Cortex of kidney (tissue), 1 donor: ENCODE data around the gene CDK5.

Experiments
- DNase-seq: peaks from one replicate; lab custom pipeline; 2025; lab: John Stamatoyannopoulos, UW

CDK5 gene

DNA sequence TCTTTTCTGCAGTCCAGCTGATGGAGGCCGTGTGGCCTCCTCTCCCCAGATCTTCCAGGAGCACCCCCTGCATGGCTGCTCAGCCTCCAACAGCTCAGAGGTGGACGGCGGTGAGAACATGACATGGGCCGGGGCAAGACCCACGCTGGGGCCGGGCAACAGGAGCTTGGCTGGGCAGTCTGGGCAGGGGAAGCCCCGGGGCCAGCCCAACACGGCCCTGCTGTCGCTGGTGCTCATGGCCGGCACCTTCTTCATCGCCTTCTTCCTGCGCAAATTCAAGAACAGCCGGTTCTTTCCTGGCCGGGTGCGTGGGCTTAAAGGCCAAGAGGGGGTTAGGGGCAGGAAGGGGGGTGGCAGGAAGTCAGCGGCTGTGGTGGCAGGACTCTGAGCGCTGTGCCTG is 16.3 kb upstream of the CDK5 start:
- DNase-seq = no peak

DNA sequence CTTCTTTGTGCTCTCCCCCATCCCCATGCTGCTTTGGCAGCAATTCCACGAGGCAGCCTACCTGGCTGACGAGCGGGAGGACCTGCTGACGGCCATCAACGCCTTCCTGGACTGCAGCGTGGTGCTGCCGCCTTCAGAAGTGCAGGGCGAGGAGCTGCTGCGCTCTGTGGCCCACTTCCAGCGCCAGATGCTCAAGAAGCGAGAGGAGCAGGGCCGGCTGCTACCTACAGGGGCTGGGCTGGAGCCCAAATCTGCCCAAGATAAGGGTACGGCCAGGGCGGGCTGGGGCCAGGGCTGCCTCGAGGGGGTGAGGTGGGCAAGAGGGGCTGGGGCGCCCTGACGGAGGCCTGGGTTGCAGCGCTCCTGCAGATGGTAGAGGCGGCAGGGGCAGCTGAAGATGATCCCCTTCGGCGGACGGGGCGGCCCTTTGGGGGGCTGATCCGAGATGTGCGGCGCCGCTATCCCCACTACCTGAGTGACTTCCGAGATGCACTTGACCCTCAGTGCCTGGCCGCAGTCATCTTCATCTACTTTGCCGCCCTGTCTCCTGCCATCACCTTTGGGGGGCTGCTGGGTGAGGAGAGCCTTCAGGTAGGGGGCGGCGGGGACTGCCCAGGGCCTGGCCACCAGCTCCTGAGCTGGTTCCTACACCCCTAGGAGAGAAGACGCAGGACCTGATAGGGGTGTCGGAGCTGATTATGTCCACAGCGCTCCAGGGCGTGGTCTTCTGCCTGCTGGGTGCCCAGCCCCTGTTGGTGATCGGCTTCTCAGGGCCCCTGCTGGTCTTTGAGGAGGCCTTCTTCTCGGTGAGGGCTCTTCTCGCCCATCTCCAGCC is 13.6 kb upstream of the CDK5 start:
- DNase-seq = no peak

DNA sequence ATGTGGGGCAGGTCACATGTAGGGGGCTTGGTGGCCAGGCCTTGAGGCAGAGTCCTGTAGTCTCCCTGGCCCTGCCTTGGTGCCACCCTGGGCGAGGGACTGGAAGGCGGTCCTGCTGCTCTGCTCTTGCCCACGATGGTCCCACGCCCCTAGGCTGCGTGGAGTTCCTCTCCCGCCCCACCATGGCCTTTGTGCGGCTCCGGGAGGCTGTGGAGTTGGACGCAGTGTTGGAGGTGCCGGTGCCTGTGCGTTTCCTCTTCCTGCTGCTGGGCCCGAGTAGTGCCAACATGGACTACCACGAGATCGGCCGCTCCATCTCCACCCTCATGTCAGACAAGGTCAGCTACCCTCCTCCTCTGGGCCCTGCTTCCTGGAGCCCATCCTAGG is 12.9 kb upstream of the CDK5 start:
- DNase-seq = no peak

DNA sequence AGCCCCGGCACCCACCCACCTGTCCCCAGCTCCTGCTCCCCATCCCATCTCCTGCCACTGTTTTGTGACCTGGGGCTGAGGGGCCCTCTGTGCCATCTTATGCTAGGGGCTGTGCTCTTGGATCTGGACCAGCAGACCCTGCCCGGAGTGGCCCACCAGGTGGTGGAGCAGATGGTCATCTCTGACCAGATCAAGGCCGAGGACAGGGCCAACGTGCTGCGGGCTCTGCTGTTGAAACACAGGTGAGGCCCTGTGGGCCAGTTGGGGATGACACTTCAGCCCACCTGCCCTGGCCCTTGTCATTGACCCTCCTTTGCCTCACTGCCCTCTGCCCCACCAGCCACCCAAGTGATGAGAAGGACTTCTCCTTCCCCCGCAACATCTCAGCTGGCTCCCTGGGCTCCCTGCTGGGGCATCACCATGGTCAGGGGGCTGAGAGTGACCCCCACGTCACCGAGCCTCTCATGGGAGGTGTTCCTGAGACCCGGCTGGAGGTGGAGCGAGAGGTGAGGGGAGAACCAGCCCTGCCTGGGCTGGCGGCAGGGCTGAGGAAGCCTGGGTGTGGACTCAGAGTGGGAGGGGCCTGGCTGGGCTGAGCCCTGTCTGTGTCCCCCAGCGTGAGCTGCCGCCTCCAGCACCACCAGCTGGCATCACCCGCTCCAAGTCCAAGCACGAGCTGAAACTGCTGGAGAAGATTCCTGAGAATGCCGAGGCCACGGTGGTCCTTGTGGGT is 12.3 kb upstream of the CDK5 start:
- no peak for DNase-seq

DNA sequence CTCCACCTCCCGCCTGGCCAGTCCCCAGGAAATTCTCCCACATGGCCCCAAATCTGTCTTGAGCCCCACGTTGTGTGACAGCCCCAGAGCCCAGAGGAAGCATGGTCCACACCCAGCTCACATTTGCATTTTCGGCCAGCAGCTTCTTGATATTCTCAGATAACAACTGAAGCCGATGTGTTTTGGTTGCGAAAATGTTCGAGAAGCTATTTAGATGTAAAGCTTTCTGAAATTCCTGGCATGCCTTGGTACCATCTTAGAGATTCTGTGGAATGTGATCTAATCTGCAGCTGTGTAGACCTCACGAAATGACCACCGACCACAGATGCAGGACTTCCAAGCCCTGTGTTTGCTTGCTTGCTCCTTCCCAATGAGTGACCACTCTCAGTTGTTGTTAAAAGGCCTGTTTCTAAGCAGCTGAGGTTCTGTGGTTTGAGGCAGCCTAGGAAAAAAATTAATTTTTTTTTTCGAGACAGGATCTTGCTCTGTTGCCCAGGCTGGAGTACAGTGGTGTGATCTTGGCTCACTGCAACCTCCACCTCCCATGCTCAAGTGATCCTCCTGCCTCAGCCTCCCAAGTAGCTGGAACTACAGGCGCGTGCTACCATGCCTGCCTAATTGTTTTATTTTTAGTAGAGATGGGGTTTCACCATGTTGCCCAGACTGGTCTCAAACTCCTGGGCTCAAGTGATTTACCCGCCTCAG is 10.5 kb upstream of the CDK5 start:
- no peak for DNase-seq

DNA sequence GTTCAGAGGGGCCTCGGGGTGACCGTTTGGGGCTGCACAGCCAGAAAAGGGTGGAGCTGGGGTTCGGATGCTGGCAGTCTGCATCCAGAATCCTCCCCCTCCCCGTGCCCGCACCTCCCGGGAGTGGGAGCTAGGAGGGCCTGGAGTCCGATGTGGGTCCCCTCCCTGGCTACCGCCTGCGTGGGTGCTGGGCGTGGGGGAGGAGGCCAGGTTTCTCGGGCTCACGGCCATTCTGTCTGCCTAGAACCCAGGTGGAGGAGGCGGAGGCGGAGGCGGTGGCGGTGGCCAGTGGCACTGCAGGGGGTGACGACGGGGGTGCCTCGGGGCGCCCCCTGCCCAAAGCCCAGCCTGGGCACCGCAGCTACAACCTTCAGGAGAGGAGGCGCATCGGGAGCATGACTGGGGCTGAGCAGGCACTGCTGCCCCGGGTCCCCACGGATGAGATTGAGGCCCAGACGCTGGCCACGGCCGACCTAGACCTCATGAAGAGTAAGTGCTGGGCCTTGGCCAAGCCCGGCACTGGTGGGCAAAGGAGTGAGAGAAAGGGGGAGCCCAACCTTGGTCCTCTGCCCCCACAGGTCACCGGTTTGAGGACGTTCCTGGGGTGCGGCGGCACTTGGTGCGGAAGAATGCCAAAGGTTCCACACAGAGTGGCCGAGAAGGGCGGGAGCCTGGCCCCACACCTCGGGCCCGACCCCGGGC is 8.7 kb upstream of the CDK5 start:
- no peak for DNase-seq

DNA sequence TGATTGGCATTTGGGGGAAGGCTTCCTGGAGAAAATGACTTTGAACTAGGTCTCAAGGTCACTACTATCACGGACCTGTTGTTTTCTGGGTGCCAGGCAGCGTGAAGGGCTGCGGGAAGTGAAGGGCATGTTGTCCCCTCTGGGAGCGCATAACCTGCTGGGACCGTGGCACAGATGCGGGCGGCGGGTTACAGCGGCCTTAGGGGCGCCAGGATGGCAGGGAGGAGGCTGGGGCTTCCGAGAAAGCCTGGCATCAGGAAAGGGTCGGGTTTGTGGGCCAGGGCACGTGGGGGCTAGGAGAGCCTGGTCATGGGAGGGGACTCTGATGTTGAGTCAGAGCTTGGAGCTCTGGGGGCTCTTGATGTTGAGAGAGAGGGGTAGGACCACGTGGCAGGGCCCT is 7.8 kb upstream of the CDK5 start:
- DNase-seq = no peak

DNA sequence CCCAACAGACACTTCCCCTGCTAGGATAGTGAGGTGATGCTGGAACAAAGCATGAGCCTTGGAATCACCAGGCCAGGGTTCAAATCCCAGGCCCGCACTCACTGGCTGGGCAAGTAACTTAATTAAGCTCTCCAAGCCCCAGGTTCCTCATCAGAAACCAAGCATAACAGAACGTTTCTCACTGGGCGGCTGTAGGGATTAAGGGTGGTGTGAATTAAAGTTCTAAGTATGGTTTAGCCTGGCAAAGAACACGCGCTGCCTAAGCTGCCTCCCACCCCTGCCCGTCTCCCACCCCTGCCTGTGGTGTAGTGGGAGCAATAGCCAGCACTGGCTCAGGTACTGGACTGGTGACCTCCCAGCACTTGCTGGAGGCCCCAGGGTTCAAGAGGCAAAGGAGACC is 7.3 kb upstream of the CDK5 start:
- DNase-seq = no peak

DNA sequence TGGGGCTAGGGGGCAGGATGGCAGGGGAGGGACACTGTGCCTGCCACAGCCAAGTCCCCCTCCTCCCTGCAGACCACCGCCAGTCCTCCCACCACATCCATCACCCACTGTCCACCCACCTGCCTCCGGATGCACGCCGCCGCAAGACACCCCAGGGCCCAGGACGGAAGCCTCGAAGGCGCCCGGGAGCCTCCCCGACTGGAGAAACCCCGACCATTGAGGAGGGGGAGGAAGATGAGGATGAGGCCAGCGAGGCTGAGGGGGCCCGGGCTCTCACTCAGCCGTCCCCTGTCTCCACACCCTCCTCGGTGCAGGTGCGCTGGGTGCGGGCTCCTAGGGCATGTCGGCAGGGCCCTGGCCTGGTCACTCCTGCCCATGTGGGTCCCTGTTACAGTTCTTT is 6.8 kb upstream of the CDK5 start:
- DNase-seq = no peak

DNA sequence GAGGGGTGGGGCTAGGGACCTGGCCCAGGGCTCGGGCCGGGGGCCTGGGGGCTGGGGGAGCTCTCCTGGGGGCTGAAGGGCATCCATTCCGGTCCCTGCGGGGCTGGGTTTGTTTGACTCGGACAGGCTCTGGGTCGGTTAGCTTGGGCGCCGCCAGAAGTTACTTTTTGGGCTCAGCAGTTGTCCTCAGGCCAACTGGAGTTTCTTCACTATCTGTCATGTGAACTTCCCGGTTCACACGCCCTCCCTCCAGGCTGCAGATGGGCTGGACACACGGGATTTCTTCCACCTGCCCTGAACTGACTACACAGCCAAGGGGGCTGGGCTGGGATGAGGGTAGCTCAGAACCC is 5.5 kb upstream of the CDK5 start:
- DNase-seq = no peak

DNA sequence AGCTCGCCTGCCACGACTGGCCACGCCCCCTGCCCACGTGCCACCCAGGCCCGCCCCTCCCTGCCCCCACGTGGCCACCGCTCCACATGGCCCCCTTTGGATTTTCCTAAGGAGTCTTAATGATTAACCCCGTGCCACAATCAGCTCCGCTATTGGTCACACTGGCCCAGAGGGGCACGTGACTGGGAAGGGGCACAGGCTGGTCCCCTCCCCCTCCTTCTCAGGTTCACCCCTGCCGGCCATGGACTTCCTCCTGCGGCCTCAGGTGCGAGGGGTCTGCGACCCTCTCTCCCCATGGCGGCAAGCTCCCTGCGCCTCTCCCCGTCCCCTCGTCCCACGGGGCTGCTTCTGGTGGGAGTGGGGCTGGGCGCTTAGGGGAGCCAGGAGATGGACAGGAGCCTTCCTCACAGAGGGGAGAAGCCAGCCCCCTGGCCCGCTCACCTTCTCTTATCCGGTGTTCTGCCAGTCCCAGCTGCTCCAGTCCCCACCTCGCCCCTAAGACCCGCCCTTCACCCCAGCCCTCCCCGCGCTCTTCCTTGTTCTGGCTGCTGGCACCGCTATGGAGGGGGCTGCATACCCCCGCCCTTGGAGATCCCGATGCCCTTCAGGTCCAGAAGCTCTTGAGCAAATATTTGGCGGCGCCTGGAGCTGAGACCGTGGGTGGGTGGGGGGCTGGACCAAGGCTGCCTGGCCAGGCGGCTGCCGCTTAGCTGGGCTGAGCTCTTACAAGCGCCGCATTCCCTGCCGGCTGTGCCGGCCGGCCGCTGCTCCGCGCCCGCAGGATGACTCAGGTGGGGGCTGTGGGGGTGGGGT is 4.9 kb upstream of the CDK5 start:
- peak; percentile 36 for DNase-seq

DNA sequence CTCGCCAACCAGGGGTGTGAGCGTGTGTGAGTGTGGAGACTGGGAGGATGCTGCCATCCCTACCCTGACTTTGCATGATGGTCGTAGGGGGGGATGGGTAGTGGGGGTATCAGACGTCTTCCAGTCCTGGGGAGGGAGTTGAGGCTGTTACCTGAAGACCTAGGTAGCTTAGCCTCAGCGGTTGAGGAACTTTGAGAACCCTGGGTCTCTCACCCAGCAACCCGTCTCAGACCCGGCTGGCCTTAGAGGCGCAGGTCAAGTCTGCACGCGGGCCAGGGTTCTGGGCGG is 4.4 kb upstream of the CDK5 start:
- DNase-seq = no peak

DNA sequence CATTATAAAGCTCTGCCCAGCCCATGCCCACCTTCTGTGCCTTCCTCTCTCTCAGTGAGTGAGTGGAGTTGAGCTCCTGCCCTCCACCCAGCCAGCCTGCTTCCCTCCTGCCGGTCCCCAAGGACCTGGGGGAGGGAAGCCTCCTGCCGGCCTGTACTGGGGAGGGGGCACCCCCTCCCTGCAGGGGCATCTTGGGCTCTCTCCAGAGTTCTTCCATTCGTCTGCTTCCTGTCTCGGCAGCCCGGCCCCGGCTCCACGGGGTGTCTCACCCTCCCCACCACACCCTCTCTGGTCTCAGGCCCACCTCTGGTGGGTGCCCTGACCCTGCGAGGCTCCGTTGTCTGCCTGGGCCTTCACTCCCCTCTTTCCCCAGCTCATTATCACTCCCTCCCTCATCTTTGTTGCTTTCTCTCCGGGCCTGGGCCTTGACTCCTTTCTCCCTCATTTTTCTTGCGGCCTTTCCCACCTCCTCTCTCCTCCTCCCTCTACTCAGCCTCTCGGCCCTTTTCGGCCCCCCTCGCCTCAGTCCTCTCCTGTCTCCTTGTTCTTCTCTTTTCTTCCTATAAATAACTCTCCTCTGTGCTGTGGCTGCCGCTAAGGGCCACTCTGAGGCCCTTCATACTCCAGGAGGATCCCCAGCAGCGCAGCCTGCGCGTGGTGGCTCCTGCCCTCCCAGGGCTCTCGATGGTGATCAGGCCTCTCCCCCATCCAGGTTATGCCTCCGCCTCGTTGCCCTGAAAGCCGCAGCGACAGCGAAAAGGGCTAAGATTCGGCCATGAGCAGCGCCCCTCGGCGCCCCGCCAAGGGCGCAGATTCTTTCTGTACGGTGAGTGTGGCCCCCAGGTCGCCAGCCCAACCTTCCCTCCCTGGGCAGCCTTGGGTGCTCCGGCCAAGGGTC is 3.8 kb upstream of the CDK5 start:
- DNase-seq = no peak

DNA sequence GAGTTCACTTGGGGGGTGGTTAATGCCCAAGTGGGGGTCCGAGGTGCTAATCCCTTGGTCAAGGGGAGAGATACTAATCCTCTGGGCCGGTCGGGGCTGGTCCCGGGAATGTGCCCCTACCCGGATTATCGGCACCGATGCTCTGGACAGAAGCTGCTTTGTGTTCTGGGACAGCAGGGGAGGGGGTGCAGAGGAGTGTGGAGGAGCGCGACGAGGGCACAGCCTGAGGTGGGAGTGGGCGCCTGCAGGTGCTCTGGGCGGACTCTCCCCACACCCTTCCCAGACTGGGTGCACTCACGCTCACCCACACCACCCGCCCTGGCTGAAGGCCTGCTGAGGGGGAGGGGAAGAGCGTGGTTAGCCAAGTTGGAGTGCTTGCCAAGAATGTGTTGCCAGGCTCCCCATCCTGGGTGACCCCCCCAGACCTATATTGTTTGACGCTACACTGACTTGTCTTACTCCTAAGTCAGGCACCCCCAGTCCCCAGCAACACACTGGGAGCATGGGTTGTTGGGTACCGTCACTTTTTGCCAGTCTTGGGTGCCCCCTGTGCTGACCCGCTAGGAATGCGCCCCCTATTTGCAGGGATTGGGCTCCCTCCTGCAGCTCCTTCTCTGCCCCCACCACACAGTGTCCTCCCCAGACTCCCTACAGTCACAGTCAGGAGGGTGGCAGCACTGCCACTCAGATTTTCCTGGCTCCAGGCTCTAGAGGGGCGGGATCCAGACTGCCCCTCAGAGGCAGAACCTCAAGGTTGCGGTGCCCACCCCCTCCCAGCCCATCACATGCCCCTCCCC is 2.9 kb upstream of the CDK5 start:
- DNase-seq = no peak

DNA sequence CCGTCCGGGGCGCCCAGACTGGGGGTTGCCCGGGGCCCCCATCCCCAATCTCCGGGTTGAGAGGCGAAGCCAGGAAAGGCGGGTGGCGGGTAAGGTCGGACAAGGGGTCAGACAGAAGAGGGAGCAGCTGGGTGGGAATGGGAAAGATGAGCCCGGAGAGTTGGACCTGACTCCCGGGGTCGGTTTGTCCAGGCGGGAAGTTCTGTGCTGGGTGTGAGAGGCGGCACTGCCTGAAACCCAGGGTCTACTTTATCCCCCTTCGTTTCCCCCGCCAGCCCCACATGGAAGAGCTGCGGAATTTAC is 2.4 kb upstream of the CDK5 start:
- DNase-seq = no peak

DNA sequence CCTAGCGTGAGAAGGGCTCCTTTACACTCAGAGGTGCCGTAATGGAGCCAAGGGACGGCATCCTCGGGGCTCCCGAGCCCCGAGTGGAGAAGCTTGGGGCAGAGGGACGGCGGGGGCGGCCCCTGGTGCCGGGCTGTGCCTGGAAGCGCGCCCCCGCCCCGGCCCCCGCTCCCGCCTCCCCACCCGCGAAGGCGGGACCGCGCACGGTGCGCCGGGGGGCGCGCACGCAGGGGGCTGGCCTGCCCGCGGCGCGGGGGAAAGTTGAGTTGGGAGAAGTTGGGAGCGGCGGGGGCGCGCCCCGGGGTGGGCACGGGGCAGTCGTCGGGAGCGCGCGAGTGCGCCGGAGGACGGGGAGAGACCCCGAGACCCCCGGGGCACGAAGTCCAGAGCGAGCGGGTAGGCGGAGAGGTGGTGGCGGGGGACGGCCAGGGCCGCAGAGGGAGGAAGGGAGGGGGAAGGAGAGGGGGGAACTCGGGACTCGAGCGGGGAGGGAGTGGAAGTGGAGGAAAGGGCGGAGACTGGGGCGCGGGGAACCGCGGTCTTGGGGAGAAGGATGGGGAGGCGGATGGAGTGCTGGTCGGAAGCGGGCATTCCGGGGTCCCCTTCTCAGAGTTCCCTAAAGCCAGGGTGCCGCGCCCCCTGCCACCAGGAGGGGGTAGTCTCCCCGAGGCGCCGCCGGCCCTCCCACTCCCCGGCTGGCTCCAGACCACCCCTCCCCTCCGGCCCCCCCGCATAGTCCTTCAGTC is 1.8 kb upstream of the CDK5 start, which contains the start of gene SLC4A2:
Gene SLC4A2 (plus strand): TSS at position 223 of the 746 bp plus-strand sequence. CDS start 2,399 bp downstream, outside the sequence.
- DNase-seq = peak; percentile 26

DNA sequence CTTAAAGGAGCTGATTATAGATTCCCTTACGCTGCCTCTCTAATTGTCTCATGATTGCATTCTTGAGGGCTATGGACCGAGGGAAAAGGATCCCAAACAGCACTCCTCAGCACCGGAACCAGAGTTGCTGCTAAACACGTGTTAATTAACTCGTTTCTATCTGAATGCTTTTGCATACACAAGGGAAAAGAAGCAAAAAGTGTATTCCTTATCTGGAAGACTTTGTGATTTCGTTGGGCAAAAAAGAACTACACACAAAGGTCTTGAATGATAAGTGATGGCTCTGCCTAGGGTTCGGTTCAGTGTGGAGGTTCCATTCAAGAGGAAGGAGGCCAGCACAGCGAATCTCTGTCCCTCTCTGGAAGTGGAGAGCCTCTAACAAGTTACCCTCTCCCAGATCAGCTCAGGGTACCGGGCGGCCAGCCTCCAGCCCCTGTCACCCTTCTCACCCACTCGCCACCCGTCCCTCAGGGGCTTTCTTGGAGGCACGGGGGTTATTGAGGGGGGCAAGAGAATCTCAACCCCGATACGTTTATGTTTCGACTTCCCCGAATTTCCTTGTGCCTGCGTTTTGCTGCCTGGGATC is 1.2 kb upstream of the CDK5 start:
- no peak for DNase-seq

DNA sequence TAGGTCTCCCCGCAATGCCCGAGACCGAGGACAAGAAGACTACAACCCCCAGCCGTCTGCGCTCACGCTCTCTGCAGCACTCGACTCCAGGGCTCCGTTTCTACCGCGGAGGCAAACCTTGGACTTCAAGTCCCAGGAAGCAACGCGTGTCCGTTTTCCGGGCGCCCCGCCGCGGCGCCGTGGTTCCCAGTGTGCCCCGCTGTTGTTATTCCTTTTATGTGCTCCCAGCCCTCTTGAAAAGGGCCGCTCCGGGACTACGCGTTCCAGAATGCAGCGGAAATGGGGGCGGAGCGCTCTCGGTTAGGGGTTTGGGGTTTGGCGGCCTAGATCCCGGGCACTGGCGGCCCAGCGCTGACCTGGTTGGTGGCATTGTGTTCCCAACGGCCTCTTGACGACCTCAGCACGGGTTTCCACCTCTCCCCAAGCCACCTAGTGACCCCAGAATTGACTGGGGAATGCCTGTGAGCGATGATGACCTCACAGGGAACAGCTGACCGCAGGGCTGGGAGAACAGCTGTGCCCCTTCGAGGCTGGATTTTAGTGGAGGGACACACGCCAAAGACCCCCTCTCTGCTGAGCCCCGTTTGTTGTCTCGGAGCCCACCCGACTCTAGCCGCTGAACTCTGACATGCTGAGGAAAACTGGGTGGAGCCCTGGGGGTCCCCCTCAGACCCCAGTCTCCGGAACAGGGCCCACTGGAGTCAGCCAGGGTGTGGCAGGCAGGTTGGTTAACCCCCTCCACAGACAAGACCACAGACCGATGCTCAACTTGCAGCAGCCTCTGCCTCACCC is 488 bp upstream of the CDK5 start:
- peak; percentile 48 for DNase-seq
